Erythroblast (primary cell): Measurements from ENCODE around the gene EDIL3.

Source experiments
- GATA1 ChIP-seq: IDR thresholded peaks from 2 replicates; pipeline ENCODE4 v1.6.1; 2011; ENCODE audit warnings: low read depth, mild to moderate bottlenecking, control low read depth, low read length, moderate library complexity
- POLR2A ChIP-seq: IDR thresholded peaks from 2 replicates; pipeline ENCODE4 v1.6.1; 2011; ENCODE audit warnings: mild to moderate bottlenecking, low read length

GRCh38 chr5:83899326-83899970, 485.2 kb downstream of the EDIL3 start:
- TF ChIP-seq POLR2A (no peak), GATA1 (no peak)
